Ishikawa (cell line): ENCODE measurements around the gene DGKD.

Source experiments
- CEBPB ChIP-seq: IDR thresholded peaks from 2 replicates; pipeline ENCODE4 v1.6.1; 2012
- CREB1 ChIP-seq: IDR thresholded peaks from 2 replicates; pipeline ENCODE4 v1.6.1; 2012; ENCODE audit warnings: low read depth
- EGR1 ChIP-seq: IDR thresholded peaks from 2 replicates; pipeline ENCODE4 v1.6.1; 2012
- EP300 ChIP-seq: IDR thresholded peaks from 2 replicates; pipeline ENCODE4 v1.6.1; 2012; ENCODE audit warnings: borderline replicate concordance
- FOXM1 ChIP-seq: IDR thresholded peaks from 2 replicates; pipeline ENCODE4 v1.6.1; 2012; ENCODE audit warnings: low read depth, borderline replicate concordance
- MAX ChIP-seq: IDR thresholded peaks from 2 replicates; pipeline ENCODE4 v1.6.1; 2012
- NFIC ChIP-seq: IDR thresholded peaks from 2 replicates; pipeline ENCODE4 v1.6.1; 2012
- RAD21 ChIP-seq: IDR thresholded peaks from 2 replicates; pipeline ENCODE4 v1.6.1; 2012; ENCODE audit warnings: low read depth
- REST ChIP-seq: IDR thresholded peaks from 2 replicates; pipeline ENCODE4 v1.6.1; 2012; ENCODE audit warnings: low read depth, mild to moderate bottlenecking
- TAF1 ChIP-seq: IDR thresholded peaks from 2 replicates; pipeline ENCODE4 v1.6.1; 2012; ENCODE audit warnings: low read depth, mild to moderate bottlenecking
- TCF12 ChIP-seq: IDR thresholded peaks from 2 replicates; pipeline ENCODE4 v1.6.1; 2012; ENCODE audit warnings: low read depth
- TEAD4 ChIP-seq: IDR thresholded peaks from 2 replicates; pipeline ENCODE4 v1.6.1; 2012
- YY1 ChIP-seq: IDR thresholded peaks from 2 replicates; pipeline ENCODE4 v1.6.1; 2012; ENCODE audit warnings: low read depth
- ZBTB7A ChIP-seq: IDR thresholded peaks from 2 replicates; pipeline ENCODE4 v1.6.1; 2012; ENCODE audit warnings: low read depth
- TF ChIP-seq, protein P1 (sequence below): IDR thresholded peaks from 2 replicates; pipeline ENCODE4 v1.6.1; 2012

DGKD gene

GRCh38 chr2:233468741-233469110, 114.4 kb downstream of the DGKD start:
- TF ChIP-seq ZBTB7A (no peak), CEBPB (no peak), FOXM1 (no peak), YY1 (no peak), RAD21 (no peak), NFIC (no peak), TEAD4 (no peak), EGR1 (no peak)
- TF ChIP-seq, protein P1, sequence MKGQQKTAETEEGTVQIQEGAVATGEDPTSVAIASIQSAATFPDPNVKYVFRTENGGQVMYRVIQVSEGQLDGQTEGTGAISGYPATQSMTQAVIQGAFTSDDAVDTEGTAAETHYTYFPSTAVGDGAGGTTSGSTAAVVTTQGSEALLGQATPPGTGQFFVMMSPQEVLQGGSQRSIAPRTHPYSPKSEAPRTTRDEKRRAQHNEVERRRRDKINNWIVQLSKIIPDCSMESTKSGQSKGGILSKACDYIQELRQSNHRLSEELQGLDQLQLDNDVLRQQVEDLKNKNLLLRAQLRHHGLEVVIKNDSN, result no peak

GRCh38 chr2:233469261-233470010, 115.1 kb downstream of the DGKD start:
- no peak for TF ChIP-seq MAX
- TF ChIP-seq YY1, result no peak
- TF ChIP-seq EP300, result no peak
- TF ChIP-seq, protein P1, result no peak
- no peak for TF ChIP-seq CEBPB
- no peak for TF ChIP-seq RAD21
- no peak for TF ChIP-seq ZBTB7A
- no peak for TF ChIP-seq NFIC
- TF ChIP-seq EGR1, result no peak

DNA sequence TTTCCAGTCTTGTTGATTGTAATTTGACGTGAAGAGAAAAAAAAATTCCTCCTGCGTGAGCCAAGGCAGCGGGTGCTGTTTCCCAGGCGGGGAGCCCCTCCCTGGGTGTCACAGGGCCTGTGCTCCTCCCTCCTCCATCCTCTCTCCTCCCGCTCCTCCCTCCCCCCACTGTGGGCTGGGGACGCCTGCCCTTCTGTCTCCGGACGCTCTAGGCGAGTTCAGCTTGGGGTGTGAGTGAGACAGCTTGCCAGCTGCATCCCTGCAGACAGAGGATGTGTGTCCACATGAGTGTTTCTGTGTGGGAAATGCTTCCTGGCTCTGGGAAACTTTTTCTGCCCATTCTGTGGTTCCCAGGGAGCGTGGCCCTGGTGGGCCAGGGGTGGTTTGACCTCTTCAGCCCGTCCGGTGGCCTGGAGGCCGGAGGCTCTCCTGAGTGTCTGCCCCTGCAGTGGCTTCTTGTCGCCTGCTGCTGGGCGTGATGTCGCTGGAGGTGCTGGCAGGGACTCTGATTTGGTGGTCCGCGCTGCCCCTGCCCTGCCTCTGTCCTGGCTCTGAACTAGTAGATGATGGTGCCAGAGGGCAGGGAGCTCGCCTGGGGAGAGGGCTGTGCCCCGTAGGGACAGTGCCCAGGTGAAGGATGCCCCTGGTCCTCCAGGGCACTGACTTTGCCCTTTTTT, 115.9 kb downstream of the DGKD start:
- TF ChIP-seq TEAD4 (no peak), ZBTB7A (no peak), CEBPB (no peak), TAF1 (no peak), EGR1 (no peak), TCF12 (no peak), YY1 (no peak), MAX (no peak), NFIC (no peak), CREB1 (no peak), EP300 (no peak), FOXM1 (no peak), RAD21 (no peak), REST (no peak)
- TF ChIP-seq, protein P1, result no peak

DNA sequence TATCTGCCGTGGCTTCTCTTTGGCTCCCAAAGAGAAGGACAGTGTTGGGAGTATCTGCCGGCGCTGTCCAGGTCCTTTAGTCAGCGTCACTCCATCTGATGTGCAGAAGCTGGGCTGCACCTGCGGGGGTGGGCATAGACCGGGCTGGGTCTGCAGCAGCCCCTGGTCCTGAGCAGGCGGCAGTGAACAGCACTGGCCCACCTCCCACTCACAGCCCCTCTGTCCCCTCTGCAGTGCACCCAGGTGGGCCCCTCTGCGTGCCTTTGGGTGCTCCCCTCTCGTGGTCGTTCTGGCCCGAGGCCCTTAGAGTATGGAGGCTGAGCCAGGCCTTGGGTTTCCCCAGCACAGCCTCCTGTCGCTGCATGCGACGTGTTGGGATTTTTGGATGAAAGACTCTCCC, 116.5 kb downstream of the DGKD start:
- TF ChIP-seq TCF12 (no peak), YY1 (no peak), CEBPB (no peak), FOXM1 (no peak), EP300 (no peak), TEAD4 (no peak), RAD21 (no peak), CREB1 (no peak), NFIC (no peak)
- TF ChIP-seq, protein P1, result no peak

DNA sequence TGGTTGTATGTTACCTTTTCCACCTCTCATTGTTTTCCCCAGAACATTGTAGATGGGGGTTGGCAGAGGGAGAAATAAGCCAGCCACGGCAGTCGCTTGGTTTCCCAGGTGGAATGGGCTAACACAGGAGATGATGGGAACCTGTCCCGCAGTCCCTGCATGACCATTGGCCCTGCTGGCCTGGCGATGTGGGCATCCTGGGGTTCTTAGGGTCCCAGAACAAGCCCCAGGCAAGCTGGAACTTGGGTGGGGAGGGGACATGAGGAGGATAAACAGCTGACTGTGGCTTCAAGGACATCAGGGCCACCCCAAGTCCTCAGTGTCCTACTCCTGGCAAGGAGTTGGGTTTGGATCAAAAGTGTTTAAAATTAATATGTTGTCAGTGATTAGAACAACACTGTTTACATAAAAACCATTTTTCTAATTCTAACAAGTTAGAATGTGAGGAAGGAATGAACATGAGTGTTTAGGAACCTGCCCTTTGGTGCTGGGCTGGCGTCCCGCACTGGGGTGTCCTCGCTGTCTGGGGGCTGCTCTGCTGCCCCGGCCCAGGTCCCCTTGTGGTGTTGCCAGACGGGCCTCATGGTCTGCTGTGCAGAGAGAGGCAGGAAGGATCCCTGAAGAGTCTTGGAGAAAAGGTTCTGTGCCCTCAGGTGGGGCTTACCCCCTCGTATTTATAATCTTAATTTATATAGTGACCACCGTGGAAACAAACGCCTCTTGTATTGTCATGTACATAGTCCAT, 117.2 kb downstream of the DGKD start:
- TF ChIP-seq EP300 (no peak), MAX (no peak), ZBTB7A (no peak), CEBPB (no peak), TCF12 (no peak), YY1 (no peak), NFIC (no peak)
- TF ChIP-seq, protein P1, result no peak

- TF ChIP-seq REST (no peak), TEAD4 (no peak), ZBTB7A (no peak), TCF12 (no peak), CEBPB (no peak), TAF1 (no peak), NFIC (no peak)
- TF ChIP-seq, protein P1, result no peak
These were observed 119.1 kb downstream of the DGKD start for GRCh38 chr2:233473386-233473791.
